NCI-H524 (cell line): ENCODE results near the gene ZNF646.
A peak's percentile ranks its signal among the peaks of the same experiment; 100 is the strongest.

Experiments used
- DNase-seq, 2 experiments: peaks; one replicate each; lab custom pipeline; 2025; lab: John Stamatoyannopoulos, UW

Gene ZNF646

GRCh38 chr16:31073970-31074813, at the start of gene ZNF646, which contains the start of gene ZNF668:
Gene ZNF646, plus strand, starts transcription at chr16:31074422. Its CDS starts 1,903 bp downstream, at chr16:31076325.
Gene ZNF668, minus strand, starts transcription at chr16:31074240. Its CDS starts 9,781 bp downstream, at chr16:31064459.
- peak; percentile 98 to 100 for DNase-seq

- DNase-seq: no peak
These were observed 48.9 kb upstream of the ZNF646 start for GRCh38 chr16:31025339-31025738.

- no peak for DNase-seq
These were observed 45.0 kb upstream of the ZNF646 start for GRCh38 chr16:31029272-31029671.

- no peak for DNase-seq
These were observed 42.9 kb upstream of the ZNF646 start for GRCh38 chr16:31031276-31031675.

GRCh38 chr16:31032736-31033708, 41.2 kb upstream of the ZNF646 start, which contains the start of gene STX4:
Gene STX4, plus strand, starts transcription at chr16:31033558. Its CDS starts 248 bp downstream, at chr16:31033806.
- peak; percentile 93 to 95 for DNase-seq

GRCh38 chr16:31033709-31034492, 40.3 kb upstream of the ZNF646 start:
- peak; percentile 53 to 74 for DNase-seq

- DNase-seq: no peak
These were observed 37.5 kb upstream of the ZNF646 start for GRCh38 chr16:31036691-31037090.

- DNase-seq: no peak
These were observed 35.2 kb upstream of the ZNF646 start for GRCh38 chr16:31038993-31039392.

- no peak for DNase-seq
These were observed 31.4 kb upstream of the ZNF646 start for GRCh38 chr16:31042866-31043265.

- DNase-seq: no peak
These were observed 30.9 kb upstream of the ZNF646 start for GRCh38 chr16:31043352-31043751.

- DNase-seq: no peak
These were observed 30.2 kb upstream of the ZNF646 start for GRCh38 chr16:31043898-31044481.

GRCh38 chr16:31050280-31051030, 23.8 kb upstream of the ZNF646 start:
- DNase-seq: peak; percentile 6 to 12

- DNase-seq: no peak
These were observed 22.1 kb upstream of the ZNF646 start for GRCh38 chr16:31052114-31052513.

GRCh38 chr16:31055613-31056012, 18.6 kb upstream of the ZNF646 start:
- no peak for DNase-seq

- DNase-seq: no peak
These were observed 13.0 kb upstream of the ZNF646 start for GRCh38 chr16:31061126-31061812.

- no peak for DNase-seq
These were observed 12.3 kb upstream of the ZNF646 start for GRCh38 chr16:31061813-31062440.

GRCh38 chr16:31063495-31063842, 10.8 kb upstream of the ZNF646 start:
- no peak for DNase-seq

- no peak for DNase-seq
These were observed 10.2 kb upstream of the ZNF646 start for GRCh38 chr16:31063843-31064611.
